Type B pancreatic cell (in vitro differentiated cells): ENCODE measurements around the gene FRZB. TPM values are rescaled to one million over a fixed set of nuclear protein-coding genes. Genes with fewer than 3 reads are reported as not detected.

Experiments
- DNase-seq: peaks from one replicate; pipeline ENCODE4 v3.0.0; 2021; ENCODE audit warnings: mixed read lengths; ENCODE audit not compliant: unreplicated experiment; ENCODE audit errors: extremely low spot score
- H3K27ac Mint-ChIP-seq: 2 replicates; pipeline ENCODE4 v1.8.0; 2021; ENCODE audit warnings: mild to moderate bottlenecking, mixed read lengths
- H3K27me3 Mint-ChIP-seq: 2 replicates; pipeline ENCODE4 v1.8.0; 2021; ENCODE audit warnings: mixed read lengths
- H3K36me3 Mint-ChIP-seq: 2 replicates; pipeline ENCODE4 v1.8.0; 2021; ENCODE audit warnings: mixed read lengths
- H3K4me1 Mint-ChIP-seq: one replicate; pipeline ENCODE4 v1.8.0; 2021; ENCODE audit warnings: mixed read lengths; ENCODE audit not compliant: unreplicated experiment
- H3K4me3 Mint-ChIP-seq: 2 replicates; pipeline ENCODE4 v1.8.0; 2021; ENCODE audit warnings: mild to moderate bottlenecking, mixed read lengths
- H3K9me3 Mint-ChIP-seq: 2 replicates; pipeline ENCODE4 v1.8.0; 2021; ENCODE audit warnings: mixed read lengths
- CTCF ChIP-seq: fragments of 200-600 bp; sonication (generic); conservative IDR thresholded peaks from 2 replicates; pipeline ENCODE4 v1.5.0; 2021; ENCODE audit warnings: antibody characterized with exemption, mild to moderate bottlenecking
- total RNA-seq: library from RNA; stranded (reverse); gene quantifications from 2 replicates; pipeline ENCODE4 v1.2.1, GENCODE V29; 2021; ENCODE audit warnings: low replicate concordance

The FRZB gene
- total RNA-seq, 1 donor from 2014 or later: 17.1 TPM

GRCh38 chr2:182833084-182833854, 33.2 kb downstream of the FRZB start:
- H3K4me3 Mint-ChIP-seq: no peak overlapping the region
- H3K4me1 Mint-ChIP-seq: peaks cover 38% of the 10 kb centered on the region
- peaks cover 3% of the 10 kb centered on the region for H3K36me3 Mint-ChIP-seq
- TF ChIP-seq CTCF: no peak
- no peaks in the 10 kb centered on the region for H3K9me3 Mint-ChIP-seq
- no peak overlapping the region for H3K27ac Mint-ChIP-seq
- H3K27me3 Mint-ChIP-seq: peaks cover 3% of the 10 kb centered on the region
- DNase-seq: no peak

- Mint-ChIP-seq H3K36me3 (no peaks in the 10 kb centered on the region), H3K9me3 (no peaks in the 10 kb centered on the region), H3K27me3 (peaks cover 3% of the 10 kb centered on the region), H3K4me3 (no peak overlapping the region), H3K27ac (no peak overlapping the region), H3K4me1 (peaks cover 37% of the 10 kb centered on the region)
- TF ChIP-seq CTCF: no peak
- DNase-seq: no peak
Measured at GRCh38 chr2:182831921-182832320, 34.5 kb downstream of the FRZB start.

- TF ChIP-seq CTCF: no peak
- DNase-seq: no peak
- peaks cover 3% of the 10 kb centered on the region for H3K27me3 Mint-ChIP-seq
- H3K4me3 Mint-ChIP-seq: no peak overlapping the region
- no peaks in the 10 kb centered on the region for H3K9me3 Mint-ChIP-seq
- H3K4me1 Mint-ChIP-seq: peaks cover 40% of the 10 kb centered on the region
- H3K36me3 Mint-ChIP-seq: no peaks in the 10 kb centered on the region
- no peak overlapping the region for H3K27ac Mint-ChIP-seq
Measured at GRCh38 chr2:182831101-182831500, 35.3 kb downstream of the FRZB start.

GRCh38 chr2:182827182-182827879, 39.1 kb downstream of the FRZB start:
- H3K36me3 Mint-ChIP-seq: no peaks in the 10 kb centered on the region
- H3K9me3 Mint-ChIP-seq: no peaks in the 10 kb centered on the region
- peaks cover 50% of the 10 kb centered on the region for H3K4me1 Mint-ChIP-seq
- H3K27ac Mint-ChIP-seq: no peak overlapping the region
- no peak overlapping the region for H3K4me3 Mint-ChIP-seq
- TF ChIP-seq CTCF: no peak
- H3K27me3 Mint-ChIP-seq: peaks cover 6% of the 10 kb centered on the region
- DNase-seq: no peak

- peaks cover 52% of the 10 kb centered on the region for H3K4me1 Mint-ChIP-seq
- no peak overlapping the region for H3K4me3 Mint-ChIP-seq
- TF ChIP-seq CTCF: no peak
- DNase-seq: no peak
- H3K27me3 Mint-ChIP-seq: peaks cover 6% of the 10 kb centered on the region
- no peaks in the 10 kb centered on the region for H3K9me3 Mint-ChIP-seq
- no peaks in the 10 kb centered on the region for H3K36me3 Mint-ChIP-seq
- no peak overlapping the region for H3K27ac Mint-ChIP-seq
Measured at GRCh38 chr2:182826496-182826895, 39.9 kb downstream of the FRZB start.
